Smooth muscle cell (in vitro differentiated cells): ENCODE results near the gene ZNF267. TPM values are rescaled to one million over a fixed set of nuclear protein-coding genes. Genes with fewer than 3 reads are reported as not detected.

Experiments used
- DNase-seq: peaks from one replicate; lab custom pipeline; 2025; ENCODE audit not compliant: unreplicated experiment; lab: John Stamatoyannopoulos, UW
- H2AFZ ChIP-seq: fragments of 200-600 bp; sonication (generic); 2 replicates; pipeline ENCODE4 v1.6.0; 2016; ENCODE audit warnings: antibody characterized with exemption, low read depth, mild to moderate bottlenecking
- H3F3A ChIP-seq: fragments of 200-600 bp; sonication (generic); 2 replicates; pipeline ENCODE4 v1.6.0; 2017; ENCODE audit warnings: antibody characterized with exemption, low read depth
- H3K27ac ChIP-seq: fragments of 200-600 bp; sonication (generic); 2 replicates; pipeline ENCODE4 v1.5.1; 2016; ENCODE audit warnings: low read depth, mild to moderate bottlenecking
- H3K27me3 ChIP-seq: fragments of 200-600 bp; sonication (generic); 2 replicates; pipeline ENCODE4 v1.6.1; 2016; ENCODE audit warnings: low read depth, mild to moderate bottlenecking
- H3K36me3 ChIP-seq: fragments of 200-600 bp; sonication (generic); 2 replicates; pipeline ENCODE4 v1.5.1; 2016; ENCODE audit warnings: low read depth
- H3K4me1 ChIP-seq: fragments of 200-600 bp; sonication (generic); 2 replicates; pipeline ENCODE4 v1.5.1; 2016; ENCODE audit warnings: low read depth
- H3K4me2 ChIP-seq: fragments of 200-600 bp; sonication (generic); 2 replicates; pipeline ENCODE4 v1.6.0; 2016; ENCODE audit warnings: mild to moderate bottlenecking
- H3K4me3 ChIP-seq: fragments of 200-600 bp; sonication (generic); 2 replicates; pipeline ENCODE4 v1.5.1; 2016; ENCODE audit warnings: mild to moderate bottlenecking
- H3K79me2 ChIP-seq: fragments of 200-600 bp; sonication (generic); 2 replicates; pipeline ENCODE4 v1.6.0; 2016; ENCODE audit warnings: low read depth, mild to moderate bottlenecking
- H3K9ac ChIP-seq: fragments of 200-600 bp; sonication (generic); 2 replicates; pipeline ENCODE4 v1.6.0; 2016; ENCODE audit warnings: low read depth
- H3K9me3 ChIP-seq: fragments of 200-600 bp; sonication (generic); replicated peaks from 2 replicates; pipeline ENCODE4 v1.5.1; 2016; ENCODE audit warnings: low read depth
- H4K20me1 ChIP-seq: fragments of 200-600 bp; sonication (generic); 2 replicates; pipeline ENCODE4 v1.6.0; 2016; ENCODE audit warnings: low read depth
- CTCF ChIP-seq: fragments of 200-600 bp; sonication (generic); IDR thresholded peaks from 2 replicates; pipeline ENCODE4 v1.5.1; 2017; ENCODE audit warnings: borderline replicate concordance, mild to moderate bottlenecking, antibody characterized with exemption; ENCODE audit not compliant: insufficient read depth, poor library complexity, severe bottlenecking
- WGBS: methylation state at CpG from one replicate; pipeline ENCODE4 v1.1.7; 2016; ENCODE audit warnings: low lambda C conversion rate; 5-methylcytosine and 5-hydroxymethylcytosine counted together
- polyA plus RNA-seq: library from polyadenylated mRNA; unstranded; fragments of >200 nt; fragmentation: Nextera tagmentation; extraction: Ambion mirVana; gene quantifications from 2 replicates; pipeline ENCODE4 v1.2.1, GENCODE V29; 2016
- total RNA-seq: library from RNA; depleted of rRNA; stranded (reverse); fragments of >200 nt; gene quantifications from 2 replicates; pipeline ENCODE4 v1.2.3, GENCODE V29; 2014

Gene ZNF267
- total and polyA plus RNA-seq, 2 experiments from 2014 or later: 9.7 to 30.8 TPM

GRCh38 chr16:31853291-31853690, 20.3 kb upstream of the ZNF267 start:
- no peak overlapping the region for H2AFZ ChIP-seq
- no peaks in the 10 kb centered on the region for H3K9me3 ChIP-seq
- no peak for DNase-seq
- no peaks in the 10 kb centered on the region for H3K27me3 ChIP-seq
- no peak overlapping the region for H3K4me3 ChIP-seq
- no peaks in the 10 kb centered on the region for H3K79me2 ChIP-seq
- no peak for TF ChIP-seq CTCF
- H3K9ac ChIP-seq: no peak overlapping the region
- H3K36me3 ChIP-seq: no peaks in the 10 kb centered on the region
- no peaks in the 10 kb centered on the region for H3F3A ChIP-seq
- no peak overlapping the region for H3K27ac ChIP-seq
- no peaks in the 10 kb centered on the region for H3K4me1 ChIP-seq
- H4K20me1 ChIP-seq: no peaks in the 10 kb centered on the region
- 59% methylated on average over 2 of the region's 2 CpGs for WGBS
- no peak overlapping the region for H3K4me2 ChIP-seq

GRCh38 chr16:31860508-31860907, 13.1 kb upstream of the ZNF267 start:
- no peak overlapping the region for H3K4me2 ChIP-seq
- H3K27me3 ChIP-seq: peaks cover 3% of the 10 kb centered on the region
- H3F3A ChIP-seq: no peaks in the 10 kb centered on the region
- no peak for DNase-seq
- 62% methylated on average over 3 of the region's 3 CpGs for WGBS
- no peaks in the 10 kb centered on the region for H3K9me3 ChIP-seq
- H3K36me3 ChIP-seq: no peaks in the 10 kb centered on the region
- H4K20me1 ChIP-seq: no peaks in the 10 kb centered on the region
- no peak overlapping the region for H3K4me3 ChIP-seq
- no peak overlapping the region for H3K9ac ChIP-seq
- H3K79me2 ChIP-seq: no peaks in the 10 kb centered on the region
- no peak overlapping the region for H2AFZ ChIP-seq
- TF ChIP-seq CTCF: no peak
- H3K27ac ChIP-seq: no peak overlapping the region
- H3K4me1 ChIP-seq: no peaks in the 10 kb centered on the region

DNA sequence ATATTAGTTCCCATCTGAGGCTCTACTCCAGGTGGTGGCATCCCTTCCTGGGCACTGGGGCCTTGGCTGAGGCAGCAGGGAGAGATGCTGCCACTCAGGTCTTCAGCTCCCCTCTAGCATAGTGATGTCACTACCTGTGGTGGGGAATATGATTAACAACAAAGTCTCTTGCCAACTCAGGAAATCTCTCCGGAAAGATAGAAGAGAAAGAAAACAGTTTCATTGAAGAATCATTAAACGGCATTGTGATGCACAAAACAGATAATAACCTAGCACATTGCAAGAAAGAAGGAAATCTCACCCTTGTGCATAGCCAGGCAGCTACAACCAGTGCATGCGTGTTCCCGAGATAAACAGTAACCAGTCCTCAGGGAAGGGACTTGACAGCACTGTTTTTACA, 12.2 kb upstream of the ZNF267 start:
- H3K27ac ChIP-seq: no peak overlapping the region

More for the DNA sequence above, 12.2 kb upstream of the ZNF267 start:
- no peaks in the 10 kb centered on the region for H3K36me3 ChIP-seq
- H3K4me3 ChIP-seq: no peak overlapping the region
- no peaks in the 10 kb centered on the region for H4K20me1 ChIP-seq
- TF ChIP-seq CTCF: no peak
- H3K9ac ChIP-seq: no peak overlapping the region
- no peak overlapping the region for H2AFZ ChIP-seq
- no peaks in the 10 kb centered on the region for H3F3A ChIP-seq
- H3K27me3 ChIP-seq: peaks cover 3% of the 10 kb centered on the region
- no peaks in the 10 kb centered on the region for H3K4me1 ChIP-seq
- 87% methylated on average over 4 of the region's 4 CpGs for WGBS
- no peak overlapping the region for H3K4me2 ChIP-seq
- H3K79me2 ChIP-seq: no peaks in the 10 kb centered on the region
- no peaks in the 10 kb centered on the region for H3K9me3 ChIP-seq
- no peak for DNase-seq
